ENCODE results near the gene LRRC2.

Gene LRRC2

DNA sequence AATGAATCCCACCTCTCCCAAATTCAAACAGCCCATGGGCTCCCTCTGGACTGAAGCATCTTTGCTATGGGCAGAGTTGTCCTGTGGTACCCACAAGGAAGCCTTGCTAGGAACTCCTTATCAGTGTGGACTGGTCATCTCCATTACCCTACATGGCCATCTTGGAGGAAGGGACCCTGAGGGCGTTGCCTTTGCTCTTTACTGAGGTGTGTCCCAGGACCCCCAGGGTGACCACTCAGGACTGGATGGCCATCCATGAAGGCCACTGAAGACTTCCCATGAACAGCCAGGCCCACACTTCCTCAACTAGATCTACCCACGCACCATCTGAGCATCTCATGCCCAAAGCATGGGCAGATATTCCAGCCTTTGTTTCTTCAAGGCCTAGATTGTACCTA lies 48.3 kb downstream of the LRRC2 start:
- DNase-seq (ENCODE audit: insufficient read length, low spot score) (no peak), FAIRE-seq (no peak)
- TF ChIP-seq POLR2A (IDR thresholded peaks at IDR 0.05; ENCODE audit: low read depth, low read length), result no peak

DNA sequence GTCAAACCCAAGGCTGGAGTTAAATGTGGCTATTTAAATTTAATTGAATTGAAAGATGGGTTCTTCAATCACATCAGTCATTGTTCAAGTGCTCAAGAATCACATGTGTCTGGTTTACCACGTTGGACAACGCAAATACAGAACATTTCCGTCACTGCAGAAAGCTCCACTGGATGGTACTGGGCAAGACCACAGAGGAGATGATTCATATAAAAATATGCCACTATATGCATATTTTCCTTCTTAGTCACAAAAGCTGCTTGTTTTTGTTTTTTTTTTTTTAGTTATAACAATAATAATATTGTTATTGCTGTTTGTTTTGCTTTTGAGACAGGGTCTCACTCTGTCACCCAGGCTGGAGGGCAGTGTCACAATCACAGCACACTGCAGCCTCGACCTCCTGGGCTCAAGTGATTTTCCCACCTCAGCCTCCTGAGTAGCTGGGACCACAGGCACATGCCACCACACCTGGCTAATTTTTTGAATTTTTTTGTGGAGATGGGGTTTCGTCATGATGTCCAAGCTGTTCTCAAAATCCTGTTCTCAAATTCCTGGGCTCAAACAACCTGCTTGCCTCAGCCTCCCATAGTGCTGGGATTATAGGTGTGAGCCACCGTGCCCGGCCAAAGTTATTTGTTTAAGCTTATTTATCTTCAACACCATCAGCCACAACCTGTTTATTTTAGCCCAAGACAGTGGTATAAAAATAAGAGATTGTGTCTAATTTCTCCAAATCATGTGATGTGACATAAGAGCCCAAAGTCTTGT lies 48.9 kb downstream of the LRRC2 start:
- FAIRE-seq (peak; percentile 99), DNase-seq (ENCODE audit: insufficient read length, low spot score) (peak; percentile 59)
- no peak for TF ChIP-seq POLR2A (IDR thresholded peaks at IDR 0.05; ENCODE audit: low read depth, low read length)

DNA sequence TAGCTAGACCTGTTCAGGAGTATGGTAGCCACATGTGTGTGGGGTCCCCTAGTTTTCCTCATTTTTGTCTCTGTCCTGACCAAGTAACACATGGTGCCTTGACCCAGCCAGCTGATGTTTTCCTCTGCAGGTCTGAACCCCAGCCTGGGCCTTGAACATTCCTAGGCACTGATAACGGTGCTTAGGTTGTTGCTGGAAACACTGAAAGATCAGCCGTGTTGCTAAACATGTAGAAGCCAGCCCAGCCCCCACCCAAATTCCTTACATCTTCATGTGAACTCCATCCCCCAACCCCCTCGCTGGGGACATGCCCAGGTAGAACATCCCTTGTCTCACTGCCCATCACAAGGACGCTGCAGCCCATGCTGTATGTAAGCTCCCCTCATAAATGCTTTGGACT lies 49.6 kb downstream of the LRRC2 start:
- FAIRE-seq, result no peak
- TF ChIP-seq POLR2A (IDR thresholded peaks at IDR 0.05; ENCODE audit: low read depth, low read length), result no peak
- DNase-seq (ENCODE audit: insufficient read length, low spot score), result no peak

DNA sequence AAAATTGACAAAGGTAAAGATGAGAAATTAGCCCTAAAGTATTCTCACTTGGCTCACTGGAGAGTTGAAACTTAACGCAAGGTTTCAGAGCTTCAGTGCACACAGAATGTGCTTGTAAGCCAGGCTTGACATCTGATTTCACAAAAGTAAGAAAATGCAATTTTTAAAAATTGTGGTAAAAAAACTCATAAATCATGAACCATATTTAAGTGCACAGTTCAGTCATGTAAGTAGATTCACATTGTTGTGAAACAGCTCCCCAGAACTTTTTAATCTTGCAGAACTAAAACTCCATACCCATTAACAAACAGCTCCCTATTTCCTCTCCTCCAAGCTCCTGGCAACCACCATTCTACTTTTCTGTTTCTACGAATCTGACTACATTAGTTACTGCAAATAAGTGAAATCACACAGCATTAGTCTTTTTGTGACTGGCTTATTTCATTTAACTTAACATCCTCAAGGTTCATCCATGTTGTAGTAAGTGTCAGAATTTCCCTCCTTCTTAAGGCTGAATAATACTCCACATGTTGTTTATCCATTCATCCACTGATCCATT lies 53.8 kb downstream of the LRRC2 start:
- DNase-seq (ENCODE audit: insufficient read length, low spot score) (no peak), FAIRE-seq (peak; percentile 80)
- TF ChIP-seq POLR2A (IDR thresholded peaks at IDR 0.05; ENCODE audit: low read depth, low read length), result no peak

DNA sequence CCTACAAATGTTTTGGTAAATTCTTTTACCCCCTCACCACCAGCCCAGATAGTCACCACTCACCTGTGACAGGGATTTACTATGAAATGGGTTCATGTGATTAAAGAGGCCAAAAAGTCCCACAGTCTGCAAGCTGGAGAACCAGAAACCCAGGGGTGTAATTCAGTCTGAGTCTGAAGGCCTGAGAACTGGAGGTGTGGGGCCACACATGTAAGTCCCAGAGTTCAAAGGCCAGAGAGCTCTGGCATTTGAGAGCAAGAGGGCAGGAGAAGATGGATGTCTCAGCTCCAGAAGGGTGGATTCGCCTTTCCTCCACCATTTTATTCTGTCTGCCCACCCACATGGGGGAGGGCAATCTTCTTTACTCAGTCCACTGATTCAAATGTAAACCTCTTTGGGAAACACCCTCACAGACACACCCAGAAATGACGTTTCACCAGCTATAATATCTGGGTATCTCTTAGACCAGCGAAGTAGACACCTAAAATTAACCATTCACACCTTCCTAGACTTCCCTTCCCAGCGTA lies 56.4 kb downstream of the LRRC2 start:
- no peak for TF ChIP-seq POLR2A (IDR thresholded peaks at IDR 0.05; ENCODE audit: low read depth, low read length)
- DNase-seq (ENCODE audit: insufficient read length, low spot score), result no peak
- no peak for FAIRE-seq

DNA sequence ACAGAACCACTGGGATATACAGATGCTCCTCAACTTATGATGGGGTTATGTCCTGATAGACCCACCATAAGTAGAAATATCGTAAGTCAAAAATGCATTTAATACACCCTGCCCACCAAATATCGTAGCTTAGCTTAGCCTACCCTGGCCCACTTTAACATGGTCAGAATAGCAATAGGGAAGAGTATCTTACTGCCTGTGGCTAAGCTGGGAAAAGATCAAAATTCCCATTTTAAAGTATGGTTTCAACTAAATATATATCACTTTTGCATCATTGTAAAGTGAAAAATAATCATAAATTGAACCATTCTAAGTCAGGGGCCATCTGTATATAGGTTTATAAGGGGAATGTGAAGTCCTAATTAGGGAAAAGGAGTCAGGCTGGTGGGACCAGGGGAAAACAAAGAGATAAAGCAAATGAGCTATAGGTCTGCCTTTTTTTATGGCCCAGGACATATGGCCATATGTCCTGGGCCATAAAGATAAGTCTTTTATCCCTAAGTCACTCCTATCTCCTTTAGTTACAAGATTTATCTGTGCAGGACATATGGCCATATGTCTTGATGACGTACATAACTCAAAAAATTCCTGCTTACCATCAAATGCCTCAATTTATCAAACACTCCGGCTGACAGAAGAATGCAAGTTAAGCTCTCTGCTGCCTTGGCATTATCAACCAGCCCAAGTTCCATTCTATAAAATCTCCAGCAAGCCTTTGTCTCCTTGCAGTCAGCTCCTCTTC lies 57.1 kb downstream of the LRRC2 start:
- no peak for DNase-seq (ENCODE audit: insufficient read length, low spot score)
- no peak for TF ChIP-seq POLR2A (IDR thresholded peaks at IDR 0.05; ENCODE audit: low read depth, low read length)
- no peak for FAIRE-seq

DNA sequence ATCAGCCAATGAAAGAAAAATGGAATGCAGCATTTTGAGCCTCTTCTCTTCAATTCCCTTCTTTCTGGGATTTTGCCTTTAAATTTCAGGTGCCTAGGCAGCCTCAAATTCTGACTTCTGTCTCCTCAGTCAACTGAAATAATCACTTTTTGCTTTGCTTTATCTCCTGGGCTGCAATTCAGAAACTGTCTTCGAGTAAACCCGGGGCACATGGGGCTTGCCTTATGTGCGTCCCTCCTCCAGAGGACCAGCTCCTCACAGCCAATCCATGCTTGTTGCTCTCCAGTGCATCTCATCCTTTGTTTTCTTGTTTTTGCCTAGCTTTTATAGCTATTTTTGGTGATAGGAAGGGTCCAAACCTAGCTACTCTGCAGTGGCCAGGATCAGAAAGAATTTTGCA lies 59.6 kb downstream of the LRRC2 start:
- FAIRE-seq (no peak), DNase-seq (ENCODE audit: insufficient read length, low spot score) (no peak)
- TF ChIP-seq POLR2A (IDR thresholded peaks at IDR 0.05; ENCODE audit: low read depth, low read length), result no peak

DNA sequence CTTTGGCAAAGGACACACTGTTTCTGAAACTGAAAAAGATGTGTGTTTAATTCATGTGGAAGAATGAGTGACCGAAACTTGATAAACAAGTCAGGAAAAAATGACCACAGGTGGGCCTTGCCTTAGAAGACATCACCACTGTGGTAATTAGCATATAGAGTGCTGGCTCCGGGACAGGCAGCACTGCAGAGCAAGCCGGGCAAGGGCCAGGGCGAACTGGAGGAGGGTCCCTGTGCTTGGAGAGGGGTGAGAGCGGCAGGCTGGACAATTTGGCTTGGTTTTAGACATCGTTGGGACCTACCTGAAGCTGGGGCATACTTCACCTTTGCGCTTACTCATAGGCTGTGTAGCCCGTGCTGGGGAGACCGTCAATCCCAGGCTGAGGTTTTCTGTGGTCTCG lies 60.1 kb downstream of the LRRC2 start:
- no peak for TF ChIP-seq POLR2A (IDR thresholded peaks at IDR 0.05; ENCODE audit: low read depth, low read length)
- DNase-seq (ENCODE audit: insufficient read length, low spot score) (no peak), FAIRE-seq (no peak)

DNA sequence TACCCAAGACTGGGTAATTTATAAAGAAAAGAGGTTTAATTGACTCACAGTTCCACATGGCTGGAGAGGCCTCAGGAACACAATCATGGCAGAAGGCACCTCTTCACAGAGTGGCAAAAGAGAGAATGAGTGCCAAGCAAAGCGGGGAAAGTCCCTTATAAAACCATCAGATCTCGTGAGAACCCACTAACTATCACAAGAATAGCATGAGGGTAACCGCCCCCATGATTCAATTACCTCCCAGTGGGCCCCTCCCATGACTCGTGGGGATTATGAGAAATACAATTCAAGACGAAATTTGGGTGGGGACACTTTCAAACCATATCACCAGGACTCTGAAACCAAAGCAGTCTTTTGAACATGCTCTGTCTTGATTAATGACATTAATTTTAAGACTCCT lies 61.3 kb downstream of the LRRC2 start:
- TF ChIP-seq POLR2A (IDR thresholded peaks at IDR 0.05; ENCODE audit: low read depth, low read length), result no peak
- no peak for FAIRE-seq

DNA sequence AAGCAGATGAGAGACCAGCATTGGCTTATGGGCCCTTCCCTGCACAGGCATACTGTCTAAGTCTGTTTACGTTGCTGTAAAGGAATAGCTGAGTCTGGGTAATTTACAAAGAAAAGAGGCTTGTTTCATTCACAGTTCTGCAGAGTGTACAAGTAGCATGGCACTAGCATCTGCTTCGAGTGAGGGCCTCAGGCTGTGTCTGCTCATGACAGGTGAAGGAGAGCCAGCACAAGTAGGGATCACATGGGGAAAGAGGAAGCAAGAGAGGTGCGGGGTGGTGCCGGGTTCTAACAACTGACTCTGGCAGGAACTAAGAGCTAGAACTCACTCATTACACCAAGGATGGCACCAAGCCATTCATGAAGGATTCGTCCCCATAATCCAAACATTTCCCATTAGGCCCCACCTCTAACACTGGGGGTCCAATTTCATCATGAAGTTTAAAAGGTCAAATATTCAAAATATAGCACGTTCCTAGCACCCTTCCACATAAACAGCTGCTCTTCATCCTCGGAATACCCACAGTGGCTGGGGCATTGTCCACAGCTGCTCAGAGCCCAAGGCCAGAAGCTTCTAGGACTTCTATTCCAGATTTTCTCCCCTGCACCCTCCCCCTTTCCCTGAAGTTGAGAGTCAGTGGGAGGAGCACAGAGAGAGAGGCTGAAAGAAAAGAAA lies 62.8 kb downstream of the LRRC2 start:
- FAIRE-seq (no peak), DNase-seq (ENCODE audit: insufficient read length, low spot score) (no peak)
- TF ChIP-seq POLR2A (IDR thresholded peaks at IDR 0.05; ENCODE audit: low read depth, low read length), result no peak

More for the DNA sequence above, 61.3 kb downstream of the LRRC2 start:
- no peak for DNase-seq (ENCODE audit: insufficient read length, low spot score)

DNA sequence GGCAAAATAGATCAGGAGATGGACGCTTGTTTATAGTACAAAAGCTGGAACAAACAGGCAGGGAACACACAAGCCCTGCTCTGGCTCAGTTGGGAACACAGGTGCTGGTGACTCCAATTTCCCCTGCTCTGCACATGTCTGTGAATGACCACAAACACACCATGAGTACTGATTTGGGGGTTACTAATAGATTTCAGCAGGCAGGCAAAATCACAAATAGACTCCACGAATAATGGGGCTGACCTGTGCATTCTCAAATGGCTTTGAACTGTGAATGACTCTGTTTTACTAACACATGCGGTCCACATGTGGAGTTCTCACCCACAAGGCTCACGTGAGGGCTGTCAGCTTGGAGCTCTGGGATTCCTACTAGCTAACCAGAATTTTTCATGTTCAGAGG lies 64.4 kb downstream of the LRRC2 start:
- DNase-seq (ENCODE audit: insufficient read length, low spot score), result no peak
- FAIRE-seq, result no peak
- no peak for TF ChIP-seq POLR2A (IDR thresholded peaks at IDR 0.05; ENCODE audit: low read depth, low read length)

DNA sequence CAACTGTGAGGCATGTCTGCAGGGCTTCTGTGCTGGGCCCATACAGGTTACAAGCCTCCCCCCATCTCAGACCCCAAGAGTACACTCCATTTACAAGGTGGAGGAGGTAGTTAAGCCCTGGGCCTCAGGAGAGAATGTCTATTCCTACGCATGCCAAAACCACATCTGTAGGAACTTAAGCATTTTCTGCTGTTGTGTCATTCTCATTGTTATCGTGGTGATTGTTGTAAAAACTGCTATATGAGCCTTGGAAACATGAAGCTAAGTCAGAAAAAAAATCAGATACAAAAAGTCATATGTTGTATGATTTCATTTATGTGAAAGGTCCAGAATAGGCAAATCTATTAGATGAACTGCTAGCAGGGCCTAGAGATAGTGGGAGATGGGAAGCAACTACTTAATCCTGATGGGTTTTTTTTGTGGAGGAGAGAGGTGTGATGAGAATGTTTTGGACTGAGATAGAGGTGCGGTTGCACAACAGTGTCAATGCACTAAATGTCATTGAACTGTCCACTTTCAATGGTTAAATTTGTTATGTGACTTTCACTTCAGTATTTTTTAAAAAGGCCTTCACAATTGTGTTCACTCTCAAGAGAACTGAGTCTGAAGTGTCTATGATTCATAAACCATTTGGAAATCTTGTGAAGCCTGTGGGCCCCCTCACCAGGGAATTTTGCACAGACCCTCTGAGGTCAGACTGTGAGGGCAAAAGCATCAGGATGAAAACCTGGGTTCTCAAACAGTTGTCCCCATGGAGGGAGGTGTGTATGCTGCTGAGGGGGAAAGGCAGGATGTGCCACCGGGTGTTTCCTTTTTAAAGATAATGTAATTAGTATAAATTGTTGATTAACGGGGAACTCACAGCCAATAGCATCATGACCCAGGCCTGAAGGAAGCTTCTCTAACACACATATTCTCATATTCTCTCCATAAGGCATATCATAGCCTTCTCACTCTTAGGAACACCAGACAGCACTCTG lies 65.2 kb downstream of the LRRC2 start:
- no peak for TF ChIP-seq POLR2A (IDR thresholded peaks at IDR 0.05; ENCODE audit: low read depth, low read length)
- FAIRE-seq (no peak), DNase-seq (ENCODE audit: insufficient read length, low spot score) (no peak)
